GM18519 (cell line): ENCODE data around the gene KRT76.

Source experiments
- ATAC-seq: cut with Tn5 transposase; IDR thresholded peaks from one replicate; pipeline ENCODE4 v1.9.1; 2021; ENCODE audit warnings: mild to moderate bottlenecking, moderate library complexity; ENCODE audit not compliant: unreplicated experiment, low FRiP score

Gene KRT76

DNA sequence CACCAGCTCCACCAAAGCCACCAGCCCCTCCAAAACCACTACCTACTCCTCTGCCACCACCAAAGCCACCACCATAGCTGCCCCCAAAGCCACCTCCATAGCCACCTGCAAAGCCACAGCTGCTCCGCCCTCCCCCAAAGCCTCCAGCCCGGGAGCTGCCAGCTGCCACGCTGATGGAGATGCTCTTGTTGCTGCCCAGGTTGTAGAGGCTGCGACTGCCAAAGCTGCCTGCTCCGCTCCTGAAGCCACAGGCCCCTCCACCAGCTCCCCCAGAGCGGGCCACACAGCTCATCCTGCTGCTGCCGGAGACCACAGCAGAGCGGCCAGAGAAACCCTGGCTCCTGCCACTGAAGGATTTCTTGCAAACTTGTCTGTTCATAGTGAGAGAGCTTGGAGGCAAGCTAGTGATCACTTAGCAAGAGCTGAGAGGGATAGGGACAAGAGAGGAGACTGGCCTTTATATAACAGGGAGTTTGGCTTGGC, at the start of gene KRT76:
Gene KRT76 (minus strand): TSS at position 433 of the 483 bp plus-strand sequence. CDS start 54 bp downstream, at position 379.
- ATAC-seq = no peak

DNA sequence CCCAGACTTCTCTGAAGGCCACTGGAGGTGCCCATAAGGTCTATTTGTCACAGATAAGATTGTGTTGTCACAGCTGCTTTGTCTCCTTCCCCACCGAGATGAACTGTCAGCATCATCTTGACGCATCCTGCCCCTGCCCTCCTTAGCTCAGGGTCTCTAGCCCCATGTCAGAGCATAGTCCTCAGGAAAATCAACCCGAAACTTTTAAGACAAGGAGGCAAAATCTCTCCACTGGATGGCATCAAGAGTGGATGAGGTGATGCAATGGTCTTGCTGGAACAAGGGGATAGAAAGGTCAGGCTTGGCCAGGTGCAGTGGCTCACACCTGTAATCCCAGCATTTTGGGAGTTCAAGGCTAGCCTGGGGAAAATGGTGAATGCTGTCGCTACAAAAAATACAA, 48.8 kb upstream of the KRT76 start:
- no peak for ATAC-seq

DNA sequence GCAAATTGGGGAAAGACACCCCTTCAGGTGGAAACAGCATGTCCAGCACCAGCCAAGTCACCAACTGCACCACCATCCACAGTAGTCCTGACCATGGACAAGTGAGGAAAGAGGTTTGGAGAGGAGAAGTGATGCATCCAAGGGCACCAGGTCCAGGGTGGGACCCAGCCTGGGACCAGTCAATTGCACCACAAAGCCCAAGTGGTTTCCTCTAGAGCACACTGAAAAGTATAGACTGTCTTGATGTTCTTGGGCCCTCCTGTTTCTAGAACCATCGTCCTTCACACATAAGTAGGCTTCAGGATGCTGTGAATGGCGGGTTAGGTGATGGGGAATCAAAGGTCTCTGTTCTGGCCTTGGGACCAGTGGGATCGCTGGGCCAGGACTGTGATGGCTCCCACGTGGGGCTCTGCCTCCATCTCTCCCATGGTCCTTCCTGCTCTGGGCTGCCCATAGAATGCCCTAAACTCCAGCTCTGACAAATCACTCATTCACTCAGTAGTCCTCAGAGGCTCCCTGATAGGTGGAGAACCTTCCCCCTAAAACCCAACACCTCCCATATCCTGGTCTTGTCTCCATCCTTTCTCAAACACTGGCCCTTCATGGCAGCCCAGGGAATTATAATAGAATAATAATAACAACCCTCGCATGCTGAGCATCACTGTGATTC, 47.7 kb upstream of the KRT76 start:
- no peak for ATAC-seq

DNA sequence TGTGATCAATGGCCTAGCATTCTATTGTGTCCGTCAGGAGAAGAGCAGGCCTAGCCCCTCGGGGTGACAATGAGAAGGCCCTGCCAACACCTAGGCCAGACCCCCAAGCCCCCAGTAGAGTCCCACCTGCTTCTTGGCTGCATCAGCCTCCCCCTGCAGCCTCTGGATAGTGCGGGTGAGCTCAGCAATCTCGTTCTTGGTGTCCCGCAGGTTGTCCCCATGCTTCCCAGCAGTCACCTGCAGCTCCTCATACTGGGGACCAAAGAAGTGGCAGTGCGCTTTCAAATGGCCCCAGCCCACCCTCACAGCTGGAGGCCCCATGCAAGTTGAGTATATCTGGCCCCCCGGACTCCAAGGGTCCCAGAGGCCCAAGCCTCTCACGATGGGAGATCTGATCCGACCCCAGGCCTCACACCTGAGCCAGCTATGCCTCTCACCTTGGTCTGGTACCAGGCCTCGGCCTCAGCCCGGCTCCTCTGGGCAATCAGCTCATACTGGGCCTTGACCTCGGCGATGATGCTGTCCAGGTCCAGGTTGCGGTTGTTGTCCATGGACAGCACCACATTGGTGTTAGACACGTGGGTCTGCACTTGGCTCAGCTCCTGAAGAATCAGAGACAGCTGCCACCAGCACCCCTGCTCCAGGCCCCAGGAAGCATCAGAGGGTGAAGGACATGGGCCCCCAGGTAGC, 46.8 kb upstream of the KRT76 start:
- ATAC-seq = no peak

DNA sequence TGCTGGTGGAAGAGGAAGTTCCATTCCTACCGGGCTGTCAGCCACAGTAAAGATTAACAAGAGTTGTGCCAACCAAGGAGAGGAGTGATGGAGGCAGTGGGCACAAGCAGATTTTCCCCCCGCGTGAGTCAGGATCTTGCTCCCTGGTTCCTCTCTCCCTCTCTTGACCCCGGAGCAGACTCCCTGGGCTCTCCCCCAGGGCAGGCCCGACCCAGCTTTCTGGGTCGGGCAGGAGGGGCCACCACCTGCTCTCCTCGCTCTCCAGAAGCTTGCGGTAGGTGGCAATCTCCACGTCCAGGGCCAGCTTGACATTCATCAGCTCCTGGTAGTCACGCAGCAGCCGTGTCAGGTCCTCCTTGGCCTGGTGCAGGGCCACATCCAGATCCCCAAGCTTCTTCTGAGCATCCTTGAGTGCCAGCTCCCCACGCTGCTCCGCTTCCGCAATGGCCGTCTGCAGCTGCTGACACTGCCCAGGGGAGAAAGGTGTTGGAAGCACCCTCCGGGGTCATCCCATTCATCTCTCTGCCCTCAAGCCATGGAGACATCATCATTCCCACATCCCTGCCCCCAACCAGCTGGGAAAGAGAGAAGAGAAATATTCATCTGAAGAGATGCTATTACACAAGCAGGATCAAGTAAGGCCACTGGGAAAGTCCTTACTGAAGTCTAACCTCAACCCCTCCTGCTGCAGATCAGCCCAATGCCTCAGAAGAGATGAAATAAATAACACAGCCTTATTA, 45.8 kb upstream of the KRT76 start:
- ATAC-seq = no peak

DNA sequence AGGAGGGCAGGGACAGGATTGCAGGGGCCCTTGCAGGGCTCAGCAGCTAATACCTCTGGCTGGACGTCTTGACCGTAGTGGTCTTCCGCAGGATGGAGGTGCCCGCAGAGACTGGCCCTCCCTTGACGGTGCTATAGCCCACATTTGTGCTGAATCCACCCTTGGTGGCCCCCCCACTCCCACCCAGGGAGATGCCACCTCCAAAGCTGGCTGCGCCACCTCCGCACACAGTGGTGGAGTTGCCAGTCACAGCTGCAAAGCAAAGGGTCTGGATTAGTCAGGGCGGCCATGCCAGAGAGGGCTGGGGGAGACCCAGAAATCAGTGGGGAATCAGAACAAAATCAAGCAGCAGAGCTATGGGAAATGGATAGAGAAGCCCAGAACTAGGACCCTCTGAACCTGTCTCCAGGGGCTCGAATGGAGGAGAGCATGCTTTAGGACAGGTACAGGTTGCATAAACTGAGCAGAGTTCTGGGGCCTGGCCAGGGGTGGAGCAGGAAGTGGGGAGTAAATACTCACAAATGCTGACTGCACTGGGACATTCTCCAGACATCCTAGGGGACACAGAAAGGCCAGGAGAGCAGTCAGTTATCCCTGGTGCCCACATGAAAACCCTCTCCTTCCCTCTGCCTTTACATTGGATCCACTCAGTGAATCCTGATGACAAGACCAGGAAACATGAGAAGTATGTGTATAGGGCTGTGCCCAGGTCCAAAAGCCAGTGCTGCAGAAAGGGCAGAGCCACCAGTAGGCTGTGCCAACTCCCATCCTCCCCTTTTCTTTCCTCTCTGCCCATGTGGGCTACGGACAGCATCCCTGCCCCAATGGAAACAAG, 44.9 kb upstream of the KRT76 start:
- no peak for ATAC-seq

- ATAC-seq = no peak
These were observed 44.1 kb upstream of the KRT76 start for GRCh38 chr12:52821071-52821730.

- no peak for ATAC-seq
These were observed 43.4 kb upstream of the KRT76 start for GRCh38 chr12:52820521-52820920.

GRCh38 chr12:52819731-52820510, 42.8 kb upstream of the KRT76 start:
- ATAC-seq = no peak

DNA sequence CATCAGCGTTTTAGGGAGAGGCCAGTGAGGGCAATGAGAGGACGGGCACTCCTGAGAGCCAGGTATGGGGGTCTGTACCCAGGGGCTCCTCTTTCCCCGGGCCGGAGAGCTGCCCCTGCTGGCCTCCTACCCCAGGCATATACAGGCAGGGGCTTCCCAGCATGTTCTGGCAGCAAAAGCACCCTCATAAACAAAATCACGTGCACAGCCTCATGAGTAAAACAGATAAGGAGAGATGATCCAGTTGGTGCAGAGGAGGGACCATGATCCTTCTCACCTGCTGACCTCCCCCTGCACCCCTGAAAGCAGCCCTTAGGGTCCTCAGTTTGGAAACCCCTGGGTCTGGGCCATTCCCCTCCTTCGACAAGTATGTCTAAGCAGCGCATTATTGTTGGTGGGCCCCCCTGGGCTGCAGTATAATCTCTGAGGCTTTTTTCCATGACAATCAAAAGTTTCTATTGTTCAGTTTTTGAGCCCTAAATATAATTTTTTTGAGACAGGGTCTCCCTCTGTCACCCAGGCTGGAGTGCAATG, 41.8 kb upstream of the KRT76 start:
- no peak for ATAC-seq

DNA sequence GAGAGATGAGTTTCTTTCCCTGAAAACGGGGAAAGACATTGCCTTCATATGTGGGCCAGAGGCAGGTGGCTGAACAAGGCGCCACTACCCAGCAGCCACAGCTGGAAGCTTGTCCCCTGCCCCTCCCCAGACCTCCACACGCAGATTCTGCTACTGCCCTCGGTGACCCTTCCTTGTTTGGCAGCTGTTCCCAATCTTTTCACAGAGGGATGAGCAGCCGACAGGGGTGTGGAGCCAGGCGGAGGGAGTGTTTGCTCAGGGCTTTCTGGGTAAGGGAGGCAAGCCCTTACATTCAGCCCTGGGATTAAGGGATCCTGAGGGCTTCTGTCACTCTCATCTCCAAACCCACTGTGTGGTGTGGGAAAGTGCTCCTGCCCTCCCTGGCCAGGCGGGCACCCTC, 41.2 kb upstream of the KRT76 start:
- no peak for ATAC-seq

DNA sequence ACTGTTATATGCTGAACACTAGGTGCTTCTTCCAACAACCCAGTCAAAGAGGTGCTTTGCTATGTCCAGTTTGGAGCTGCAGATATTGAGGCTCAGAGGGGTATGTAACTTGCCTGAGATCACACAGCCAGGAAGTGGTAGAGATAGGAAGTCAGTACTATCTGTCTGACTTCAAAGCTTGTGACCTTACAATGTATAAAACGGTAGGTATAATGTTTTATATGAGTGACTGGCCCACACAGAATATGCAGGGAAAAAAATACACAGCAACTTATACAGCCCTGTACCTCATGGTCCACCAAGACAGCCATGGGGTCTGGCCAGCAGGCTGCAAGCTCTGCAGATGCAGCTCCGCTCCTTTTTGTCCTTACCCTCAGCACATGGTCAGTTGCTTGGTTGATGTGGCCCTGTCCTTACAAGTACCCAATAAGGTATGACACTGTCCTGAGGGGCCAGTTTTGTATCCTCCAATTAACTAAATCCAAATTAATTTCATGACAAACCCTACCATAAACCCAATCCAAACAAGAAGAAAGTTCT, 40.6 kb upstream of the KRT76 start:
- ATAC-seq = no peak

DNA sequence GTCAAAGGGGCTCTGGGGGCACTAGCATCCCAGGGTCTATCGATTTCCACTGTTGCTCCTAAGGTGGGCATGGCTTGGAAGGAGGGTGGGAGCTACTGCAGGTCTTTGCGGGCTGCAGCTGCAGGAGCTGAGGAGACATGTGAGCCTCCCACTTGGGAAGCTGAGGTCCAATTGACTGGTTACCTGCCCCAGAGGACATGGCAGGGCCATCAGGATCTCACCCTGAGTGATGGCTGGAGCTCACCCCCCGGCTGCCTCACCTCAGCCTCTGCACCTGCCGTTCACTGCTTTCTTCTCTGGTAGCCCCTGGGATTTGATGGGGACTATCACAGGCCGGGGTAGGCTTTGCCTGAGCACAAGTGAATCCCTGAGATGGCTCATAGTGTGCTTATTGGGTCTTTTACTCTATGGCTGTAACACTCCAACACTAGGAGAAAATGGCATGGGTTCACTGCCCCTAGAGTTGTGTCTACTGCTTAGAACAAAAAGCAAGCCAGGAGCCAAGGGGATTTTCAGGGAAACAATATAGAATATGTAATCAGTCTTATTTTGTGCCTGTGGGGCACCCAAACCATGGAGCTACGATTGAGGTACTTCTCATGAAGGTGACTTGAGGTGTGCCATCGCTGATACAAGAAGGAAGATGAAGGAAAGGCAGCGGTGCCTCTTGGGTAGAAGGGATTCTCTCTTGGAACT, 40.0 kb upstream of the KRT76 start:
- ATAC-seq = no peak

GRCh38 chr12:52815676-52816588, 38.8 kb upstream of the KRT76 start:
- no peak for ATAC-seq

- no peak for ATAC-seq
These were observed 38.0 kb upstream of the KRT76 start for GRCh38 chr12:52815161-52815560.

DNA sequence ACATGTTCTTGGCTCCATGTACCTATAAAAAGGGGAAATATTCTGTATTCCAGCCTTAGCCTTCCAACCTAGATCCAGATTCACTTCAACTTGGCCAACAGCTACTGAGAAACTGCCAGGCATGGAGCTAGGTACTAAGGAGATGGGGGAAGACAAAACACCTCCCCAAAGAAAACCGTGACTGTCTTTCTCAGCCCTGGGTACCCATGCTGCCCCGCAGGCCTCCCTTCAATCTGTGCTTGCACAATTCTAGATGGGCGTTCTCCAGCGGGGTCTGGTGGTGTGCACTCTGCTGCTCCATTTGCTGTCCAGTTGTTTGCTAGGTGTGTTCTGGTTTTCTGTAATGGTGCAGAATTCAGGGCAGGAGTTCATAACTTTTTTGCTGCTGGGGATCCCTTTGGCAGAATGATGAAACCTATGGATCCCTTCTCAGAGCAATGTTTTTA, 37.6 kb upstream of the KRT76 start:
- ATAC-seq = no peak
